ENCODE measurements around the gene NR2F1. TPM values are rescaled to one million over a fixed set of nuclear protein-coding genes. Genes with fewer than 3 reads are reported as not detected.
"Not testable (repeated sequence)": the region's sequence is repeated elsewhere in the genome, so short reads cannot be mapped to it uniquely, and the experiment has no call there.

The NR2F1 gene
- total RNA-seq, 1 experiment from 2014 or later: not detected

DNA sequence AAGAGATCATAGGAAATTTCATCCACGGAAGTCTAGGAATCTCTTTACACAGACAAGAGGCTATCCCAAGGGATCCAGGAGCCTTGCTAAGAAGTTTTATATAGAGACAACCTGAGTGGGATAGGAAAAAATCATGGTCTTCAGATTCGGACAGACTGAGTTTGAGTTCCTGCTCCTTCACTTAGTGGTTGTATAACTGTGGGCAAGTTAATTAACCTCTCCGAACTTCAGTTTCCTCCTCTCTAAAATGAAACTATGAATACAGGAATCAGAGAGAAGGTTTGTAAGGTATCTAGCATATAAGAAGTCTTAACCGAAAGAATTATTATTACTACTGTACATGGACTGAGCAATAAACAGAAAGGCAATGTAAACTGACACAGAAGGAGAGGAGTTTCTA, 37.1 kb upstream of the NR2F1 start:
- H2BK20ac ChIP-seq (ENCODE audit: low read depth, low read length, poor library complexity, severe bottlenecking): no peak overlapping the region
- no peaks in the 10 kb centered on the region for H3K4me1 ChIP-seq (ENCODE audit: insufficient read depth, low read length)
- H3K4me1 Mint-ChIP-seq: no peaks in the 10 kb centered on the region
- H4K20me1 ChIP-seq (ENCODE audit: control insufficient read depth, insufficient read depth, insufficient read length): no peaks in the 10 kb centered on the region
- no peak overlapping the region for H3K4me2 ChIP-seq (ENCODE audit: insufficient read depth, insufficient read length, low read length)
- H3K23me2 ChIP-seq (ENCODE audit: insufficient read length, low read depth, low read length, poor library complexity, severe bottlenecking): no peaks in the 10 kb centered on the region
- H3K4me3 Mint-ChIP-seq: no peak overlapping the region
- no peak overlapping the region for H3T11ph ChIP-seq (ENCODE audit: low read length)
- H3K27me3 Mint-ChIP-seq (ENCODE audit: low read depth): no peaks in the 10 kb centered on the region
- no peak overlapping the region for H3K27ac Mint-ChIP-seq
- WGBS (ENCODE audit: extremely low coverage, insufficient read length, low lambda C conversion rate): no CpG with 5 or more reads among the region's 4 CpGs
- H2BK15ac ChIP-seq (ENCODE audit: low read depth, low read length): no peak overlapping the region
- no peak overlapping the region for H4K8ac ChIP-seq (replicated peaks; ENCODE audit: insufficient read length, low read depth, low read length)
- H3K27me3 ChIP-seq (ENCODE audit: insufficient read depth, low read length): no peaks in the 10 kb centered on the region
- peaks cover 0 to 4% of the 10 kb centered on the region in 2 experiments; a peak in 2 of 5 replicates for H3K9me3 Mint-ChIP-seq
- H2AFZ ChIP-seq (ENCODE audit: low read length): no peak overlapping the region
- H3K23ac ChIP-seq (ENCODE audit: insufficient read length, low read depth, low read length): no peak overlapping the region
- H2AK5ac ChIP-seq (ENCODE audit: insufficient read length, low read length): no peak overlapping the region
- no peak for DNase-seq
- H3K56ac ChIP-seq (ENCODE audit: insufficient read length, low read depth, low read length): no peak overlapping the region
- no peak overlapping the region for H3K14ac ChIP-seq (ENCODE audit: insufficient read depth, low read length)
- no peak overlapping the region for H3K9ac ChIP-seq (ENCODE audit: extremely low read depth, insufficient read length, low read length)
- TF ChIP-seq, protein P1, sequence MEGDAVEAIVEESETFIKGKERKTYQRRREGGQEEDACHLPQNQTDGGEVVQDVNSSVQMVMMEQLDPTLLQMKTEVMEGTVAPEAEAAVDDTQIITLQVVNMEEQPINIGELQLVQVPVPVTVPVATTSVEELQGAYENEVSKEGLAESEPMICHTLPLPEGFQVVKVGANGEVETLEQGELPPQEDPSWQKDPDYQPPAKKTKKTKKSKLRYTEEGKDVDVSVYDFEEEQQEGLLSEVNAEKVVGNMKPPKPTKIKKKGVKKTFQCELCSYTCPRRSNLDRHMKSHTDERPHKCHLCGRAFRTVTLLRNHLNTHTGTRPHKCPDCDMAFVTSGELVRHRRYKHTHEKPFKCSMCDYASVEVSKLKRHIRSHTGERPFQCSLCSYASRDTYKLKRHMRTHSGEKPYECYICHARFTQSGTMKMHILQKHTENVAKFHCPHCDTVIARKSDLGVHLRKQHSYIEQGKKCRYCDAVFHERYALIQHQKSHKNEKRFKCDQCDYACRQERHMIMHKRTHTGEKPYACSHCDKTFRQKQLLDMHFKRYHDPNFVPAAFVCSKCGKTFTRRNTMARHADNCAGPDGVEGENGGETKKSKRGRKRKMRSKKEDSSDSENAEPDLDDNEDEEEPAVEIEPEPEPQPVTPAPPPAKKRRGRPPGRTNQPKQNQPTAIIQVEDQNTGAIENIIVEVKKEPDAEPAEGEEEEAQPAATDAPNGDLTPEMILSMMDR (conservative IDR thresholded peaks at IDR 0.05): no peak
- H3K79me2 ChIP-seq (ENCODE audit: insufficient read depth, low read length): no peaks in the 10 kb centered on the region
- no peaks in the 10 kb centered on the region; a peak in 1 of 7 replicates for H3K36me3 Mint-ChIP-seq (ENCODE audit: insufficient read depth in 1 of 3, low read depth in 3 of 3)
- no peak overlapping the region for H4K91ac ChIP-seq (ENCODE audit: insufficient read length, low read depth, low read length)
- H3K9me3 ChIP-seq (ENCODE audit: control insufficient read depth, low read depth, low read length): no peaks in the 10 kb centered on the region
- H2BK12ac ChIP-seq (ENCODE audit: insufficient read length, low read depth, low read length): no peak overlapping the region
- no peak overlapping the region for H4K5ac ChIP-seq (ENCODE audit: insufficient read length, low read depth, low read length)
- H3K79me1 ChIP-seq (ENCODE audit: insufficient read depth, low read depth, low read length, poor library complexity, severe bottlenecking): no peaks in the 10 kb centered on the region
- no peak overlapping the region for H3K4ac ChIP-seq (ENCODE audit: low read depth, low read length)
- H2BK5ac ChIP-seq (ENCODE audit: insufficient read length, low read length): no peak overlapping the region
- H3K18ac ChIP-seq (ENCODE audit: insufficient read length, low read depth, low read length): no peak overlapping the region
- H2BK120ac ChIP-seq (ENCODE audit: low read depth, low read length, poor library complexity, severe bottlenecking): no peak overlapping the region
- H3K27ac ChIP-seq (ENCODE audit: insufficient read length, low read depth, low read length): no peak overlapping the region

DNA sequence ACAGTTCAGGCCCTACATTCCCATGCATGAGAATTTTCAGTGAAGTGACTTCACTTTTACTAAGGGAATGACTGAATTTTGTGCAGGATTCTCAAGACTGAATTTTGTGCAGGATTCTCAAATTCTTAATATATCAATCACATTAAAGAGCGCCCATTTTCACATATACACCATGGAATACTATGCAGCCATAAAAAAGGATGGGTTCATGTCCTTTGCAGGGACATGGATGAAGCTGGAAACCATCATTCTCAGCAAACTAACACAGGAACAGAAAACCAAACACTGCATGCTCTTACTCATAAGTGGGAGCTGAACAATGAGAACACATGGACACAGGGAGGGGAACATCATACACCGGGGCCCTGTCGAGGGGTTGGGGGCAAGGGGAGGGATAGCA, 33.4 kb upstream of the NR2F1 start:
- H2AK5ac ChIP-seq (ENCODE audit: insufficient read length, low read length); H3K4me2 ChIP-seq (ENCODE audit: insufficient read depth, insufficient read length, low read length); H3K79me2 ChIP-seq (ENCODE audit: insufficient read depth, low read length); H3K9me3 Mint-ChIP-seq; H3K56ac ChIP-seq (ENCODE audit: insufficient read length, low read depth, low read length); H4K20me1 ChIP-seq (ENCODE audit: control insufficient read depth, insufficient read depth, insufficient read length); H3K27ac ChIP-seq (ENCODE audit: insufficient read length, low read depth, low read length); H2AFZ ChIP-seq (ENCODE audit: low read length); H3K23ac ChIP-seq (ENCODE audit: insufficient read length, low read depth, low read length); H2BK15ac ChIP-seq (ENCODE audit: low read depth, low read length); H3K27ac Mint-ChIP-seq; H3K23me2 ChIP-seq (ENCODE audit: insufficient read length, low read depth, low read length, poor library complexity, severe bottlenecking); H4K8ac ChIP-seq (replicated peaks; ENCODE audit: insufficient read length, low read depth, low read length); H3K4ac ChIP-seq (ENCODE audit: low read depth, low read length); H3K14ac ChIP-seq (ENCODE audit: insufficient read depth, low read length); H3K27me3 Mint-ChIP-seq (ENCODE audit: low read depth); H4K5ac ChIP-seq (ENCODE audit: insufficient read length, low read depth, low read length); H3K79me1 ChIP-seq (ENCODE audit: insufficient read depth, low read depth, low read length, poor library complexity, severe bottlenecking); H3K27me3 ChIP-seq (ENCODE audit: insufficient read depth, low read length); H4K91ac ChIP-seq (ENCODE audit: insufficient read length, low read depth, low read length); H2BK20ac ChIP-seq (ENCODE audit: low read depth, low read length, poor library complexity, severe bottlenecking); H3K9ac ChIP-seq (ENCODE audit: extremely low read depth, insufficient read length, low read length); H3K4me1 ChIP-seq (ENCODE audit: insufficient read depth, low read length); H3K18ac ChIP-seq (ENCODE audit: insufficient read length, low read depth, low read length); DNase-seq; H3K4me3 Mint-ChIP-seq; H2BK12ac ChIP-seq (ENCODE audit: insufficient read length, low read depth, low read length); H3K36me3 Mint-ChIP-seq (ENCODE audit: insufficient read depth in 1 of 3, low read depth in 3 of 3); H2BK5ac ChIP-seq (ENCODE audit: insufficient read length, low read length); H3K9me3 ChIP-seq (ENCODE audit: control insufficient read depth, low read depth, low read length); H3T11ph ChIP-seq (ENCODE audit: low read length); H3K4me1 Mint-ChIP-seq; H2BK120ac ChIP-seq (ENCODE audit: low read depth, low read length, poor library complexity, severe bottlenecking): not testable (repeated sequence)
- no CpG with 5 or more reads among the region's 3 CpGs for WGBS (ENCODE audit: extremely low coverage, insufficient read length, low lambda C conversion rate)
